ENCODE results near the gene PADI3. TPM values are rescaled to one million over a fixed set of nuclear protein-coding genes. Genes with fewer than 3 reads are reported as not detected.

Gene PADI3
- total and polyA plus RNA-seq, 4 experiments from 2014 or later: not detected

DNA sequence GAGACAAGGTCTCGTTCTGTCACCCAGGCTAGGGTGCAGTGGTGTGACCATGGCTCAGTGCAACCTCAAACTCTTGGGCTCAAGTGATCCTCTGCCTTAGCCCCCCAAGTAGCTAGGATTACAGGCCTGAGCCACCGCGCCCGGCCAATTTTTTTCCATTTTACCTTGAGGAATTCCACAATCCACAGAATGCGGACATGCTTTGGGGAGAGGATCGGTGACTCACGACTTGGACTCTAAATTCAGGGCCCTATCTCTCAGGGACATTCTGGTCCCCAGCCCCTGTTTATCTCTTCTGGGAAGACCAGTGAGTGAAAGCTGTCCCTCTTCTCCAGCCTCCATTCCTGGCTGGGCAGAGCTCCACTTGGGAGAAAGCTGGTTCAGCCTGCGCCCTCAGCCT lies 38.7 kb upstream of the PADI3 start:
- H3K4me1 Mint-ChIP-seq: peaks cover 15 to 64% (median 39%) of the 10 kb centered on the region in 4 donors
- H3K4me3 ChIP-seq (ENCODE audit: low read length in 2 of 2): no peak overlapping the region
- no peak overlapping the region for H3K27ac Mint-ChIP-seq
- no peaks in the 10 kb centered on the region for H3K9me3 ChIP-seq (ENCODE audit: control insufficient read depth in 1 of 2, low read length in 2 of 2)
- peaks cover 35% of the 10 kb centered on the region for H3K4me1 ChIP-seq (ENCODE audit: insufficient read depth, low read length)
- POLR2A ChIA-PET (ENCODE audit: partially characterized antibody): no interaction called here
- no peak for DNase-seq
- peaks cover 9% of the 10 kb centered on the region for H3K27me3 ChIP-seq (ENCODE audit: insufficient read depth, low read length)
- CTCF ChIA-PET (ENCODE audit: partially characterized antibody): no interaction called here
- intact Hi-C loops (cut with micrococcal nuclease): no loop called here
- H3K36me3 Mint-ChIP-seq: no peaks in the 10 kb centered on the region
- no peak overlapping the region for H3K27ac ChIP-seq (ENCODE audit: low read depth, low read length)
- H3K36me3 ChIP-seq (ENCODE audit: insufficient read depth, low read length): no peaks in the 10 kb centered on the region
- H3K27me3 Mint-ChIP-seq: peaks cover 20 to 28% of the 10 kb centered on the region in 2 donors
- no peak overlapping the region for H3K4me3 Mint-ChIP-seq
- no peaks in the 10 kb centered on the region for H3K9me3 Mint-ChIP-seq

DNA sequence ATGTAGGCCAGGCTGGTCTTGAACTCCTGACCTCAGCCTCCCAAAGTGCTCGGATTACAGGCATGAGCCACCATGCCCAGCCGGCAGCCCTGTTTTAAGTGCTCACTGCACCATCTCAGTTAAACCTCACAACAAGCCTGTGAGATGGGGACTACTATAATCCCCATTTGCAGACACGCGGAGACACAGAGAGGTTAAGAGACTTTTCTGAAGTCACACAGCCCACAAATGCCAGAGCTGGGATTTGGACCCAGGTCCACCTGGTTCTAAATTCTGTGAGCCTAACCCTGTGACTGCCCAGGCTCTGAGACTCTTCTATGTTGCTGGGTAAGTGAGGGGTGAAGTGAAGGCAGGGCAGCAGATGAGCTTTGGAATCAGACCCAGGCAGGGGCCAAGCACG lies 37.5 kb upstream of the PADI3 start:
- intact Hi-C loops (cut with micrococcal nuclease): no loop called here
- DNase-seq: no peak
- Histone ChIP-seq H3K4me3 (ENCODE audit: low read length in 2 of 2) (no peak overlapping the region), H3K9me3 (ENCODE audit: control insufficient read depth in 1 of 2, low read length in 2 of 2) (no peaks in the 10 kb centered on the region), H3K27me3 (ENCODE audit: insufficient read depth, low read length) (peaks cover 9% of the 10 kb centered on the region), H3K4me1 (ENCODE audit: insufficient read depth, low read length) (peaks cover 35% of the 10 kb centered on the region), H3K36me3 (ENCODE audit: insufficient read depth, low read length) (no peaks in the 10 kb centered on the region), H3K27ac (ENCODE audit: low read depth, low read length) (no peak overlapping the region)
- peak overlapping the region in 1 of 8 donors; percentile 83 for H3K4me3 Mint-ChIP-seq
- H3K36me3 Mint-ChIP-seq: no peaks in the 10 kb centered on the region
- peak overlapping the region in 1 of 7 donors; percentile 35 for H3K27ac Mint-ChIP-seq
- H3K27me3 Mint-ChIP-seq: peaks cover 20 to 32% of the 10 kb centered on the region in 2 donors
- peaks cover 14 to 57% (median 37%) of the 10 kb centered on the region in 4 donors for H3K4me1 Mint-ChIP-seq
- CTCF ChIA-PET (ENCODE audit: partially characterized antibody): no interaction called here
- no peaks in the 10 kb centered on the region for H3K9me3 Mint-ChIP-seq
- POLR2A ChIA-PET (ENCODE audit: partially characterized antibody): no interaction called here

DNA sequence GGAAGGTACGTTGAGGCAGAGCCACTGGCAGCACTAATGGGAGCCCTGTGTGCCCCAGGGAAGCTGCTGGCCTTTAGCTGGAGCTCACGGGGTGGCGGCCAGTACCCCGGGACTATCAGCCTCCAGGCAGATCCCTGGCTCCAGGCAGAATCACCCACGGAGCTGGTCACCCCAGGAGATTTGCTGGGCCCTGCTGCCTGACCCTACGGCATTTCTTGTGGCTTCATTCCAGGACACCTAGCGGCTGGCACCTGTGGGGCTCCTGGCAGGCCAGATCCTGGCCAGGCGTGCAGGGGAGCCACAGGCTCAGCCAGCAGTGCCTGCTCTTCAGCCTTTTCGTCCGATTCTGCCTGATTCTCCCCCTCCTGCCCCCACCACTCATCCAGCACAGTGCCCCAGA lies 36.9 kb upstream of the PADI3 start:
- H3K4me3 Mint-ChIP-seq: peak overlapping the region in 2 of 8 donors; percentile 83 to 89
- CTCF ChIA-PET (ENCODE audit: partially characterized antibody): interaction anchor here (0.9 kb wide), 1 partner anchor 90 kb away, joined by 3 read pairs; no protein-coding TSS in a partner anchor
- peaks cover 14 to 57% (median 37%) of the 10 kb centered on the region in 4 donors for H3K4me1 Mint-ChIP-seq

GRCh38 chr1:17212487-17213121 lies 36.3 kb upstream of the PADI3 start:
- Mint-ChIP-seq H3K4me3 (peak overlapping the region in 7 of 8 donors; percentile 53 to 89 (median 61)), H3K9me3 (no peaks in the 10 kb centered on the region), H3K27me3 (peaks cover 20 to 33% of the 10 kb centered on the region in 2 donors), H3K36me3 (no peaks in the 10 kb centered on the region), H3K4me1 (peaks cover 14 to 55% (median 34%) of the 10 kb centered on the region in 4 donors), H3K27ac (peak overlapping the region in 3 of 7 donors; percentile 0 to 61 (median 40))
- no peak overlapping the region for H3K27ac ChIP-seq (ENCODE audit: low read depth, low read length)
- intact Hi-C loops (cut with micrococcal nuclease): no loop called here
- H3K36me3 ChIP-seq (ENCODE audit: insufficient read depth, low read length): no peaks in the 10 kb centered on the region
- CTCF ChIA-PET (ENCODE audit: partially characterized antibody): interaction anchor here (0.9 kb wide), 1 partner anchor 91 kb away, joined by 3 read pairs; no protein-coding TSS in a partner anchor
- H3K4me1 ChIP-seq (ENCODE audit: insufficient read depth, low read length): peaks cover 30% of the 10 kb centered on the region
- H3K4me3 ChIP-seq (ENCODE audit: low read length in 2 of 2): peak overlapping the region in 1 of 2 donors; percentile 1
- H3K27me3 ChIP-seq (ENCODE audit: insufficient read depth, low read length): peaks cover 9% of the 10 kb centered on the region
- POLR2A ChIA-PET (ENCODE audit: partially characterized antibody): no interaction called here
- H3K9me3 ChIP-seq (ENCODE audit: control insufficient read depth in 1 of 2, low read length in 2 of 2): no peaks in the 10 kb centered on the region
- DNase-seq: peak; percentile 68 to 80 (median 76)

More for the DNA sequence above, 36.9 kb upstream of the PADI3 start:
- intact Hi-C loops (cut with micrococcal nuclease): no loop called here
- Mint-ChIP-seq H3K36me3 (no peaks in the 10 kb centered on the region), H3K9me3 (no peaks in the 10 kb centered on the region), H3K27ac (peak overlapping the region in 1 of 7 donors; percentile 0), H3K27me3 (peaks cover 20 to 33% of the 10 kb centered on the region in 2 donors)
- no peak for DNase-seq
- no peaks in the 10 kb centered on the region for H3K9me3 ChIP-seq (ENCODE audit: control insufficient read depth in 1 of 2, low read length in 2 of 2)
- H3K4me3 ChIP-seq (ENCODE audit: low read length in 2 of 2): no peak overlapping the region
- no peaks in the 10 kb centered on the region for H3K36me3 ChIP-seq (ENCODE audit: insufficient read depth, low read length)
- H3K4me1 ChIP-seq (ENCODE audit: insufficient read depth, low read length): peaks cover 35% of the 10 kb centered on the region
- peaks cover 9% of the 10 kb centered on the region for H3K27me3 ChIP-seq (ENCODE audit: insufficient read depth, low read length)
- POLR2A ChIA-PET (ENCODE audit: partially characterized antibody): no interaction called here
- H3K27ac ChIP-seq (ENCODE audit: low read depth, low read length): no peak overlapping the region

GRCh38 chr1:17213148-17213781 lies 35.6 kb upstream of the PADI3 start:
- H3K4me1 ChIP-seq (ENCODE audit: insufficient read depth, low read length): peaks cover 29% of the 10 kb centered on the region
- H3K36me3 ChIP-seq (ENCODE audit: insufficient read depth, low read length): no peaks in the 10 kb centered on the region
- Mint-ChIP-seq H3K27ac (peak overlapping the region in 1 of 7 donors; percentile 61), H3K4me3 (peak overlapping the region in 7 of 8 donors; percentile 22 to 89 (median 61)), H3K36me3 (no peaks in the 10 kb centered on the region), H3K4me1 (peaks cover 14 to 49% (median 29%) of the 10 kb centered on the region in 4 donors), H3K27me3 (peaks cover 20 to 33% of the 10 kb centered on the region in 2 donors), H3K9me3 (no peaks in the 10 kb centered on the region)
- H3K9me3 ChIP-seq (ENCODE audit: control insufficient read depth in 1 of 2, low read length in 2 of 2): no peaks in the 10 kb centered on the region
- intact Hi-C loops (cut with micrococcal nuclease): no loop called here
- H3K27me3 ChIP-seq (ENCODE audit: insufficient read depth, low read length): peaks cover 9% of the 10 kb centered on the region
- no peak overlapping the region for H3K27ac ChIP-seq (ENCODE audit: low read depth, low read length)
- POLR2A ChIA-PET (ENCODE audit: partially characterized antibody): no interaction called here
- DNase-seq: no peak
- CTCF ChIA-PET (ENCODE audit: partially characterized antibody): no interaction called here
- no peak overlapping the region for H3K4me3 ChIP-seq (ENCODE audit: low read length in 2 of 2)

GRCh38 chr1:17213782-17214148 lies 35.1 kb upstream of the PADI3 start:
- Mint-ChIP-seq H3K4me1 (peaks cover 14 to 44% (median 29%) of the 10 kb centered on the region in 4 donors), H3K27ac (no peak overlapping the region), H3K9me3 (no peaks in the 10 kb centered on the region), H3K27me3 (peaks cover 20 to 33% of the 10 kb centered on the region in 2 donors), H3K36me3 (no peaks in the 10 kb centered on the region), H3K4me3 (no peak overlapping the region)
- peaks cover 29% of the 10 kb centered on the region for H3K4me1 ChIP-seq (ENCODE audit: insufficient read depth, low read length)
- no peak overlapping the region for H3K27ac ChIP-seq (ENCODE audit: low read depth, low read length)
- no peak for DNase-seq
- ChIA-PET POLR2A (ENCODE audit: partially characterized antibody) (no interaction called here), CTCF (ENCODE audit: partially characterized antibody) (no interaction called here)
- H3K4me3 ChIP-seq (ENCODE audit: low read length in 2 of 2): no peak overlapping the region
- H3K36me3 ChIP-seq (ENCODE audit: insufficient read depth, low read length): no peaks in the 10 kb centered on the region
- intact Hi-C loops (cut with micrococcal nuclease): no loop called here
- peaks cover 9% of the 10 kb centered on the region for H3K27me3 ChIP-seq (ENCODE audit: insufficient read depth, low read length)
- H3K9me3 ChIP-seq (ENCODE audit: control insufficient read depth in 1 of 2, low read length in 2 of 2): no peaks in the 10 kb centered on the region

DNA sequence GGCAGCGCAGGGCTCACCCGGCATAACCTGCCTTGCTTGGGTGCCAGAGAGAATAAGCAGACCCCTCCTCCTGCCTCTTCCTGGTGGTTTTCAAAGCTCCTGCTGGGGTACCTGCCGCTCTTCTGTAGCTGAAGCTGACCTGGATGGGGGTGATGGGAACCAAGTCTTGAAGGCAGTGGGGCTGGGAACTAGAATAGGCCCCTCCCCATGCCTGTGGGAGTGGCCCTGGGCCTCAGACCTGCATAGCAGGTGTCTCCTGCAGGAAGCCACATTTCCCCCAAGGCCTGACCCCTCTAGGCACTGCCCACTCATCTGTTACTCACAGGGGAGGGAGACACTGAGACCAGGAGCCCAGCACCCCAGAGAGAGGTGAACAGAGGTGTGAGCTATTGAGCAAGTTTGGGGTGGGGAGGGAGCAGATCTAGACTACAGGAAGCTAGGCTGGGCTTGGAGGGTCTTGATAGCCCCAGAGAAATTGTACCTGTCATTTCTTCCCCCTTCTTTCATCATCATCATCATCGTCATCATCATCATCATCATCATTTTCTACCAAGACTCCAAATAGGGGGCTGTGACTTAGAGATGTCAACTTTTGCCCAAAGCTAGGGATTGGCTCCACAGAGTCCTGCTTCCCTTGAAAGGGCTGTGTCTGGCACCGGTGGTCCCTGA lies 33.9 kb upstream of the PADI3 start:
- no peak overlapping the region for H3K4me3 ChIP-seq (ENCODE audit: low read length in 2 of 2)
- no peak overlapping the region for H3K27ac Mint-ChIP-seq
- no peaks in the 10 kb centered on the region for H3K36me3 Mint-ChIP-seq
- no peak overlapping the region for H3K27ac ChIP-seq (ENCODE audit: low read depth, low read length)
- H3K4me1 ChIP-seq (ENCODE audit: insufficient read depth, low read length): peaks cover 29% of the 10 kb centered on the region
- H3K27me3 ChIP-seq (ENCODE audit: insufficient read depth, low read length): peaks cover 9% of the 10 kb centered on the region
- peaks cover 14 to 43% (median 28%) of the 10 kb centered on the region in 4 donors for H3K4me1 Mint-ChIP-seq
- no peaks in the 10 kb centered on the region for H3K9me3 ChIP-seq (ENCODE audit: control insufficient read depth in 1 of 2, low read length in 2 of 2)
- no peak for DNase-seq
- CTCF ChIA-PET (ENCODE audit: partially characterized antibody): no interaction called here
- no peaks in the 10 kb centered on the region for H3K36me3 ChIP-seq (ENCODE audit: insufficient read depth, low read length)
- H3K27me3 Mint-ChIP-seq: peaks cover 16 to 33% of the 10 kb centered on the region in 2 donors
- no peaks in the 10 kb centered on the region for H3K9me3 Mint-ChIP-seq
- intact Hi-C loops (cut with micrococcal nuclease): no loop called here
- H3K4me3 Mint-ChIP-seq: no peak overlapping the region
- POLR2A ChIA-PET (ENCODE audit: partially characterized antibody): no interaction called here
